ENCODE measurements around the gene FBLN1. TPM values are rescaled to one million over a fixed set of nuclear protein-coding genes. Genes with fewer than 3 reads are reported as not detected.
"Not testable (repeated sequence)": the region's sequence is repeated elsewhere in the genome, so short reads cannot be mapped to it uniquely, and the experiment has no call there.

FBLN1 gene
- total and polyA plus RNA-seq, 2 donors (not counting 1 experiment from before 2014, with no cell fraction given): not detected

GRCh38 chr22:45534339-45535192, 31.9 kb downstream of the FBLN1 start:
- CTCF ChIA-PET: no interaction called here
- DNase-seq: no peak
- Mint-ChIP-seq H3K4me1 (no peaks in the 10 kb centered on the region), H3K27me3 (peaks cover 9% of the 10 kb centered on the region), H3K9me3 (ENCODE audit: insufficient read depth) (no peaks in the 10 kb centered on the region), H3K27ac (no peak overlapping the region), H3K4me3 (no peak overlapping the region)
- no peak overlapping the region for H2AFZ ChIP-seq (ENCODE audit: insufficient read depth, low read depth, low read length, poor library complexity, severe bottlenecking)
- no peaks in the 10 kb centered on the region for H4K20me1 ChIP-seq (ENCODE audit: control insufficient read depth, insufficient read depth, low read length, poor library complexity, severe bottlenecking)
- H3K27ac ChIP-seq (ENCODE audit: low read length in 2 of 2): no peak overlapping the region
- no peak overlapping the region for H3K4me2 ChIP-seq (replicated peaks; ENCODE audit: low read depth, low read length, poor library complexity, severe bottlenecking)
- H3K79me2 ChIP-seq (ENCODE audit: control insufficient read depth, insufficient read depth, low read length): no peaks in the 10 kb centered on the region
- H3K9ac ChIP-seq (ENCODE audit: low read length): no peak overlapping the region
- intact Hi-C loops (cut with micrococcal nuclease): no loop called here
- no peaks in the 10 kb centered on the region for H3K36me3 ChIP-seq (replicated peaks in 1 of 2; ENCODE audit: control extremely low read depth in 1 of 2, control insufficient read depth in 1 of 2, extremely low read depth in 1 of 2, insufficient read depth in 2 of 2, low read length in 1 of 2)
- POLR2A ChIA-PET: interaction anchor here (0.6 kb wide), 1 partner anchor 67 kb away, joined by 9 read pairs; no protein-coding TSS in a partner anchor
- no peaks in the 10 kb centered on the region for H3K9me3 ChIP-seq (ENCODE audit: control extremely low read depth in 1 of 3, control insufficient read depth in 2 of 3, insufficient read depth in 1 of 3, low read length in 2 of 3)
- no peak for TF ChIP-seq EZH2 (IDR thresholded peaks at IDR 0.05; ENCODE audit: borderline replicate concordance, insufficient read depth, low read depth, low read length, poor library complexity, severe bottlenecking)
- TF ChIP-seq, protein P1, sequence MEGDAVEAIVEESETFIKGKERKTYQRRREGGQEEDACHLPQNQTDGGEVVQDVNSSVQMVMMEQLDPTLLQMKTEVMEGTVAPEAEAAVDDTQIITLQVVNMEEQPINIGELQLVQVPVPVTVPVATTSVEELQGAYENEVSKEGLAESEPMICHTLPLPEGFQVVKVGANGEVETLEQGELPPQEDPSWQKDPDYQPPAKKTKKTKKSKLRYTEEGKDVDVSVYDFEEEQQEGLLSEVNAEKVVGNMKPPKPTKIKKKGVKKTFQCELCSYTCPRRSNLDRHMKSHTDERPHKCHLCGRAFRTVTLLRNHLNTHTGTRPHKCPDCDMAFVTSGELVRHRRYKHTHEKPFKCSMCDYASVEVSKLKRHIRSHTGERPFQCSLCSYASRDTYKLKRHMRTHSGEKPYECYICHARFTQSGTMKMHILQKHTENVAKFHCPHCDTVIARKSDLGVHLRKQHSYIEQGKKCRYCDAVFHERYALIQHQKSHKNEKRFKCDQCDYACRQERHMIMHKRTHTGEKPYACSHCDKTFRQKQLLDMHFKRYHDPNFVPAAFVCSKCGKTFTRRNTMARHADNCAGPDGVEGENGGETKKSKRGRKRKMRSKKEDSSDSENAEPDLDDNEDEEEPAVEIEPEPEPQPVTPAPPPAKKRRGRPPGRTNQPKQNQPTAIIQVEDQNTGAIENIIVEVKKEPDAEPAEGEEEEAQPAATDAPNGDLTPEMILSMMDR (IDR thresholded peaks at IDR 0.05): no peak
- no peaks in the 10 kb centered on the region for H3K27me3 ChIP-seq (replicated peaks in 1 of 4; ENCODE audit: control extremely low read depth in 1 of 4, control insufficient read depth in 3 of 4, insufficient read depth in 4 of 4, low read length in 3 of 4)
- no peak for ATAC-seq (ENCODE audit: low read depth)
- no peak overlapping the region for H3K4me3 ChIP-seq (ENCODE audit: control extremely low read depth in 1 of 5, extremely low read depth in 1 of 5, insufficient read depth in 1 of 5, low read depth in 2 of 5, low read length in 4 of 5)
- no peaks in the 10 kb centered on the region for H3K4me1 ChIP-seq (ENCODE audit: control insufficient read depth in 2 of 2, insufficient read depth in 2 of 2, low read length in 2 of 2)
- WGBS (ENCODE audit: insufficient coverage): no CpG with 5 or more reads among the region's 4 CpGs

DNA sequence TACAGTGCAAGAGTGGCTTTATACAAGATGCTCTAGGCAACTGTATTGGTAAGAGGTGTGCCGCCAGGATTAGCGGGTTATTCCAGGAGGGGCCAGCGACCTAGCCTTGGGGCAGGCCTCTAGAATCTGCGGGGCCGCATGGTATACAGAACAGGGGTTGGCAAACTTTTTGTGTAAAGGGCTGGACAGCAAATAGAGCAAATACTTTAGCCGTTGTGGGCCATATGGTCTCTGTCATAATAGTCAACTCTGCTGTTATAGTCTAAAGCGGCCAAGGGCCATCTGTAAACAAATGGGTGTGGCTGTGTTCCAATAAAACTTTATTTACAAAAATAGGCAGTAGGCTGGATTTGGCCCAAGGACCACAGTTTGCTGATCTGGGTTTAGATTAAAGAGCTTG, 32.6 kb downstream of the FBLN1 start:
- Mint-ChIP-seq H3K4me1 (no peaks in the 10 kb centered on the region), H3K4me3 (no peak overlapping the region), H3K9me3 (ENCODE audit: insufficient read depth) (no peaks in the 10 kb centered on the region), H3K27me3 (peaks cover 7% of the 10 kb centered on the region), H3K27ac (no peak overlapping the region)
- 93% methylated on average over 5 of the region's 7 CpGs for WGBS (ENCODE audit: insufficient coverage)
- no peak overlapping the region for H2AFZ ChIP-seq (ENCODE audit: insufficient read depth, low read depth, low read length, poor library complexity, severe bottlenecking)
- no peak for DNase-seq
- no peaks in the 10 kb centered on the region for H3K36me3 ChIP-seq (replicated peaks in 1 of 2; ENCODE audit: control extremely low read depth in 1 of 2, control insufficient read depth in 1 of 2, extremely low read depth in 1 of 2, insufficient read depth in 2 of 2, low read length in 1 of 2)
- no peaks in the 10 kb centered on the region for H3K27me3 ChIP-seq (replicated peaks in 1 of 4; ENCODE audit: control extremely low read depth in 1 of 4, control insufficient read depth in 3 of 4, insufficient read depth in 4 of 4, low read length in 3 of 4)
- no peaks in the 10 kb centered on the region for H3K4me1 ChIP-seq (ENCODE audit: control insufficient read depth in 2 of 2, insufficient read depth in 2 of 2, low read length in 2 of 2)
- no peak overlapping the region for H3K9ac ChIP-seq (ENCODE audit: low read length)
- no peak overlapping the region for H3K4me2 ChIP-seq (replicated peaks; ENCODE audit: low read depth, low read length, poor library complexity, severe bottlenecking)
- H3K79me2 ChIP-seq (ENCODE audit: control insufficient read depth, insufficient read depth, low read length): no peaks in the 10 kb centered on the region
- intact Hi-C loops (cut with micrococcal nuclease): no loop called here
- TF ChIP-seq, protein P1 (IDR thresholded peaks at IDR 0.05): no peak
- TF ChIP-seq EZH2 (IDR thresholded peaks at IDR 0.05; ENCODE audit: borderline replicate concordance, insufficient read depth, low read depth, low read length, poor library complexity, severe bottlenecking): no peak
- CTCF ChIA-PET: no interaction called here
- no peaks in the 10 kb centered on the region for H4K20me1 ChIP-seq (ENCODE audit: control insufficient read depth, insufficient read depth, low read length, poor library complexity, severe bottlenecking)
- H3K27ac ChIP-seq (ENCODE audit: low read length in 2 of 2): no peak overlapping the region
- POLR2A ChIA-PET: no interaction called here
- no peaks in the 10 kb centered on the region for H3K9me3 ChIP-seq (ENCODE audit: control extremely low read depth in 1 of 3, control insufficient read depth in 2 of 3, insufficient read depth in 1 of 3, low read length in 2 of 3)
- ATAC-seq (ENCODE audit: low read depth): no peak
- no peak overlapping the region for H3K4me3 ChIP-seq (ENCODE audit: control extremely low read depth in 1 of 5, extremely low read depth in 1 of 5, insufficient read depth in 1 of 5, low read depth in 2 of 5, low read length in 4 of 5)

- H3K4me1 ChIP-seq (ENCODE audit: control insufficient read depth in 2 of 2, insufficient read depth in 2 of 2, low read length in 2 of 2); H3K79me2 ChIP-seq (ENCODE audit: control insufficient read depth, insufficient read depth, low read length); H3K4me3 ChIP-seq (ENCODE audit: control extremely low read depth in 1 of 5, extremely low read depth in 1 of 5, insufficient read depth in 1 of 5, low read depth in 2 of 5, low read length in 4 of 5); H3K4me3 Mint-ChIP-seq; H3K9ac ChIP-seq (ENCODE audit: low read length); ATAC-seq (ENCODE audit: low read depth); H3K36me3 ChIP-seq (replicated peaks in 1 of 2; ENCODE audit: control extremely low read depth in 1 of 2, control insufficient read depth in 1 of 2, extremely low read depth in 1 of 2, insufficient read depth in 2 of 2, low read length in 1 of 2); DNase-seq; CTCF ChIA-PET; H3K4me1 Mint-ChIP-seq; H3K27ac ChIP-seq (ENCODE audit: low read length in 2 of 2); intact Hi-C loops (cut with micrococcal nuclease); H3K4me2 ChIP-seq (replicated peaks; ENCODE audit: low read depth, low read length, poor library complexity, severe bottlenecking); H3K9me3 ChIP-seq (ENCODE audit: control extremely low read depth in 1 of 3, control insufficient read depth in 2 of 3, insufficient read depth in 1 of 3, low read length in 2 of 3); H3K27ac Mint-ChIP-seq; H4K20me1 ChIP-seq (ENCODE audit: control insufficient read depth, insufficient read depth, low read length, poor library complexity, severe bottlenecking); H3K9me3 Mint-ChIP-seq (ENCODE audit: insufficient read depth); H2AFZ ChIP-seq (ENCODE audit: insufficient read depth, low read depth, low read length, poor library complexity, severe bottlenecking); H3K27me3 ChIP-seq (replicated peaks in 1 of 4; ENCODE audit: control extremely low read depth in 1 of 4, control insufficient read depth in 3 of 4, insufficient read depth in 4 of 4, low read length in 3 of 4); POLR2A ChIA-PET: not testable (repeated sequence)
- WGBS (ENCODE audit: insufficient coverage): 93% methylated on average over 3 of the region's 6 CpGs
- H3K27me3 Mint-ChIP-seq: peaks cover 10% of the 10 kb centered on the region
These were observed 33.2 kb downstream of the FBLN1 start for GRCh38 chr22:45535835-45536234.

All from B cell (primary cell).